ENCODE data around the gene FBLN1.
"Not testable (repeated sequence)": the region's sequence is repeated elsewhere in the genome, so short reads cannot be mapped to it uniquely, and the experiment has no call there.

The FBLN1 gene

GRCh38 chr22:45616432-45616831 lies 113.7 kb downstream of the FBLN1 start:
- no peak for DNase-seq

GRCh38 chr22:45617948-45618347 lies 115.3 kb downstream of the FBLN1 start:
- DNase-seq = no peak

- no peak for DNase-seq
Observed at GRCh38 chr22:45620706-45621105, 118.0 kb downstream of the FBLN1 start.

GRCh38 chr22:45621836-45622600 lies 119.3 kb downstream of the FBLN1 start:
- no peak for DNase-seq

GRCh38 chr22:45623464-45624145 lies 120.9 kb downstream of the FBLN1 start:
- DNase-seq = not testable (repeated sequence)

- DNase-seq = no peak
Observed at GRCh38 chr22:45626198-45626651, 123.5 kb downstream of the FBLN1 start.

GRCh38 chr22:45627489-45628233 lies 125.0 kb downstream of the FBLN1 start:
- DNase-seq = no peak

GRCh38 chr22:45628515-45628914 lies 125.8 kb downstream of the FBLN1 start:
- DNase-seq = no peak

- DNase-seq = no peak
Observed at GRCh38 chr22:45629469-45630089, 126.9 kb downstream of the FBLN1 start.

GRCh38 chr22:45630436-45630835 lies 127.8 kb downstream of the FBLN1 start:
- no peak for DNase-seq

GRCh38 chr22:45631140-45631840 lies 128.6 kb downstream of the FBLN1 start:
- no peak for DNase-seq

GRCh38 chr22:45631841-45632238 lies 129.2 kb downstream of the FBLN1 start:
- no peak for DNase-seq

- DNase-seq = no peak
Observed at GRCh38 chr22:45632791-45633515, 130.3 kb downstream of the FBLN1 start.

- DNase-seq = no peak
Observed at GRCh38 chr22:45636683-45637082, 134.0 kb downstream of the FBLN1 start.

GRCh38 chr22:45638197-45638596 lies 135.5 kb downstream of the FBLN1 start:
- no peak for DNase-seq

- no peak for DNase-seq
Observed at GRCh38 chr22:45638834-45639746, 136.4 kb downstream of the FBLN1 start.

GRCh38 chr22:45639747-45640102 lies 137.0 kb downstream of the FBLN1 start:
- DNase-seq = no peak

- DNase-seq = no peak
Observed at GRCh38 chr22:45640291-45640940, 137.7 kb downstream of the FBLN1 start.

- no peak for DNase-seq
Observed at GRCh38 chr22:45640941-45641621, 138.4 kb downstream of the FBLN1 start.

- no peak for DNase-seq
Observed at GRCh38 chr22:45642986-45643385, 140.3 kb downstream of the FBLN1 start.

All from NCI-H1048 (cell line).